B cell (primary cell): ENCODE results near the gene SH3BGR. TPM values are rescaled to one million over a fixed set of nuclear protein-coding genes. Genes with fewer than 3 reads are reported as not detected.

Source experiments
- ATAC-seq: fragments of 200-7000 bp; cut with Tn5 transposase; one replicate; pipeline ENCODE4 v1.10.0; 2021; ENCODE audit warnings: low read depth, mild to moderate bottlenecking, moderate number of reproducible peaks, moderate library complexity
- CTCF ChIA-PET: fragments of 350-600 bp; sonication (Branson Sonifier 250); formaldehyde crosslinking; loops from one replicate; lab custom pipeline; 2021; ENCODE audit warnings: antibody characterized with exemption, inconsistent platforms; lab: Charles Lee
- POLR2A ChIA-PET: fragments of 350-600 bp; sonication (Branson Sonifier 250); formaldehyde crosslinking; loops from one replicate; lab custom pipeline; 2021; ENCODE audit warnings: antibody characterized with exemption; lab: Charles Lee
- DNase-seq: peaks from one replicate; pipeline ENCODE4 v3.0.0; 2013
- H2AFZ ChIP-seq: 2 replicates; pipeline ENCODE4 v1.6.1; 2012; ENCODE audit warnings: mild to moderate bottlenecking, low read depth, low read length; ENCODE audit not compliant: insufficient read depth, poor library complexity, severe bottlenecking
- H3K27ac ChIP-seq, 2 donors: 1 replicate in 1 of 2; 2 replicates in 1 of 2; pipeline ENCODE4 v1.5.1; 2012 to 2013; ENCODE audit warnings: low read length in 2 of 2, mild to moderate bottlenecking in 2 of 2, moderate library complexity in 1 of 2
- H3K27me3 ChIP-seq, 4 experiments: fragments of 200-600 bp in 1 of 4; sonication (generic) in 1 of 4; replicated peaks in 1 of 4; 1 replicate in 2 of 4; 2 replicates in 2 of 4; pipeline versions ENCODE4 v1.6.1 to v1.7.0; 2013 to 2016; ENCODE audit warnings: low read length in 3 of 4, mild to moderate bottlenecking in 2 of 4, mixed read lengths in 1 of 4, moderate library complexity in 1 of 4; ENCODE audit not compliant: insufficient read depth in 4 of 4, control insufficient read depth in 3 of 4; ENCODE audit errors: control extremely low read depth in 1 of 4
- H3K36me3 ChIP-seq, 2 experiments: replicated peaks in 1 of 2; 1 replicate in 1 of 2; 2 replicates in 1 of 2; pipeline versions ENCODE4 v1.6.1 to v1.7.1; 2013; ENCODE audit warnings: low read length in 1 of 2; ENCODE audit not compliant: insufficient read depth in 2 of 2, control insufficient read depth in 1 of 2; ENCODE audit errors: control extremely low read depth in 1 of 2, extremely low read depth in 1 of 2
- H3K4me1 ChIP-seq, 2 donors: fragments of 200-600 bp in 1 of 2; sonication (generic) in 1 of 2; 1 replicate in 1 of 2; 2 replicates in 1 of 2; pipeline versions ENCODE4 v1.5.1 to v1.6.1; 2013 to 2017; ENCODE audit warnings: low read length in 2 of 2; ENCODE audit not compliant: control insufficient read depth in 2 of 2, insufficient read depth in 2 of 2
- H3K4me2 ChIP-seq: replicated peaks from 2 replicates; pipeline ENCODE3; 2012; ENCODE audit warnings: mild to moderate bottlenecking, low read depth, low read length; ENCODE audit not compliant: poor library complexity, severe bottlenecking
- H3K4me3 ChIP-seq, 5 experiments: fragments of 200-600 bp in 1 of 5; sonication (generic) in 1 of 5; 1 replicate in 3 of 5; 2 replicates in 2 of 5; pipeline versions ENCODE4 v1.5.1 to v1.7.0; 2011 to 2016; ENCODE audit warnings: low read length in 4 of 5, mild to moderate bottlenecking in 4 of 5, low read depth in 2 of 5, control low read depth in 1 of 5, moderate library complexity in 1 of 5; ENCODE audit not compliant: insufficient read depth in 1 of 5; ENCODE audit errors: control extremely low read depth in 1 of 5, extremely low read depth in 1 of 5
- H3K79me2 ChIP-seq: fragments of 200-600 bp; sonication (generic); one replicate; pipeline ENCODE4 v1.6.0; 2016; ENCODE audit warnings: low read length; ENCODE audit not compliant: control insufficient read depth, insufficient read depth
- H3K9ac ChIP-seq: fragments of 200-600 bp; sonication (generic); 2 replicates; pipeline ENCODE4 v1.6.1; 2017; ENCODE audit warnings: mild to moderate bottlenecking, low read length, moderate library complexity
- H3K9me3 ChIP-seq, 3 donors: one replicate each; pipeline versions ENCODE4 v1.6.1 to v1.7.1; 2013; ENCODE audit warnings: low read length in 2 of 3; ENCODE audit not compliant: control insufficient read depth in 2 of 3, insufficient read depth in 1 of 3; ENCODE audit errors: control extremely low read depth in 1 of 3
- H4K20me1 ChIP-seq: 2 replicates; pipeline ENCODE4 v1.6.0; 2012; ENCODE audit warnings: mild to moderate bottlenecking, low read length; ENCODE audit not compliant: insufficient read depth, control insufficient read depth, poor library complexity, severe bottlenecking
- H3K27ac Mint-ChIP-seq: one replicate; pipeline ENCODE4 v1.8.0; 2021; ENCODE audit warnings: mixed read lengths
- H3K27me3 Mint-ChIP-seq: one replicate; pipeline ENCODE4 v1.8.0; 2021; ENCODE audit warnings: mixed read lengths
- H3K4me1 Mint-ChIP-seq: one replicate; pipeline ENCODE4 v1.8.0; 2021; ENCODE audit warnings: mixed read lengths
- H3K4me3 Mint-ChIP-seq: one replicate; pipeline ENCODE4 v1.8.0; 2021; ENCODE audit warnings: mixed read lengths
- H3K9me3 Mint-ChIP-seq: one replicate; pipeline ENCODE4 v1.8.0; 2022; ENCODE audit warnings: mixed read lengths; ENCODE audit not compliant: insufficient read depth
- EZH2 ChIP-seq: IDR thresholded peaks from 2 replicates; pipeline ENCODE4 v1.6.1; 2012; ENCODE audit warnings: borderline replicate concordance, low read depth, mild to moderate bottlenecking, moderate library complexity, low read length; ENCODE audit not compliant: insufficient read depth, poor library complexity, severe bottlenecking
- WGBS: methylation state at CpG from one replicate; pipeline ENCODE4 v1.1.5; 2013; ENCODE audit warnings: missing lambda C conversion rate; ENCODE audit not compliant: insufficient coverage; 5-methylcytosine and 5-hydroxymethylcytosine counted together
- intact Hi-C: fragments of 100-400 bp; cut with micrococcal nuclease; formaldehyde crosslinking; loops from one replicate; pipeline ENCODE4 v1.10.0; 2022
- polyA plus RNA-seq: library from polyadenylated mRNA; depleted of rRNA; stranded (reverse); fragments of >200 nt; gene quantifications from 2 replicates; pipeline ENCODE4 v1.2.3, GENCODE V29; 2012
- total RNA-seq, 2 donors: library from RNA; stranded (reverse); fragments of 120-200 nt in 1 of 2; gene quantifications; 1 replicate in 1 of 2; 2 replicates in 1 of 2; pipeline versions ENCODE4 v1.2.3 to v1.2.4, GENCODE V29; 2013 to 2022
- TF ChIP-seq, protein P1 (sequence below): fragments of 200-600 bp; IDR thresholded peaks from one replicate; pipeline ENCODE4 v1.8.0; 2022; ENCODE audit warnings: antibody characterized with exemption, mild to moderate bottlenecking

Gene SH3BGR
- total and polyA plus RNA-seq, 2 donors (not counting 1 experiment from before 2014, with no cell fraction given): 0.21 to 1.7 TPM

- no peak overlapping the region for H3K4me3 Mint-ChIP-seq
- CTCF ChIA-PET: interaction anchor here (0.6 to 0.9 kb wide), 2 partner anchors 10 to 11 kb away, joined by 3 to 4 read pairs; no protein-coding TSS in a partner anchor
- H3K9ac ChIP-seq: no peak overlapping the region
- no peaks in the 10 kb centered on the region for H3K9me3 Mint-ChIP-seq
- DNase-seq (no peak), ATAC-seq (no peak)
- H3K36me3 ChIP-seq: no peaks in the 10 kb centered on the region
- H3K79me2 ChIP-seq: no peaks in the 10 kb centered on the region
- no peak for TF ChIP-seq EZH2
- TF ChIP-seq, protein P1, sequence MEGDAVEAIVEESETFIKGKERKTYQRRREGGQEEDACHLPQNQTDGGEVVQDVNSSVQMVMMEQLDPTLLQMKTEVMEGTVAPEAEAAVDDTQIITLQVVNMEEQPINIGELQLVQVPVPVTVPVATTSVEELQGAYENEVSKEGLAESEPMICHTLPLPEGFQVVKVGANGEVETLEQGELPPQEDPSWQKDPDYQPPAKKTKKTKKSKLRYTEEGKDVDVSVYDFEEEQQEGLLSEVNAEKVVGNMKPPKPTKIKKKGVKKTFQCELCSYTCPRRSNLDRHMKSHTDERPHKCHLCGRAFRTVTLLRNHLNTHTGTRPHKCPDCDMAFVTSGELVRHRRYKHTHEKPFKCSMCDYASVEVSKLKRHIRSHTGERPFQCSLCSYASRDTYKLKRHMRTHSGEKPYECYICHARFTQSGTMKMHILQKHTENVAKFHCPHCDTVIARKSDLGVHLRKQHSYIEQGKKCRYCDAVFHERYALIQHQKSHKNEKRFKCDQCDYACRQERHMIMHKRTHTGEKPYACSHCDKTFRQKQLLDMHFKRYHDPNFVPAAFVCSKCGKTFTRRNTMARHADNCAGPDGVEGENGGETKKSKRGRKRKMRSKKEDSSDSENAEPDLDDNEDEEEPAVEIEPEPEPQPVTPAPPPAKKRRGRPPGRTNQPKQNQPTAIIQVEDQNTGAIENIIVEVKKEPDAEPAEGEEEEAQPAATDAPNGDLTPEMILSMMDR: no peak
- H3K27ac ChIP-seq: no peak overlapping the region
- peaks cover 12% of the 10 kb centered on the region for H3K27me3 Mint-ChIP-seq
- WGBS: 12% methylated on average over 7 of the region's 8 CpGs
- H3K27ac Mint-ChIP-seq: no peak overlapping the region
- H3K4me1 Mint-ChIP-seq: no peaks in the 10 kb centered on the region
- no peaks in the 10 kb centered on the region for H3K9me3 ChIP-seq
- no peak overlapping the region for H3K4me2 ChIP-seq
- no peaks in the 10 kb centered on the region for H4K20me1 ChIP-seq
- POLR2A ChIA-PET: no interaction called here
- no peak overlapping the region for H2AFZ ChIP-seq
- H3K27me3 ChIP-seq: no peaks in the 10 kb centered on the region
- intact Hi-C loops: no loop called here
- H3K4me3 ChIP-seq: no peak overlapping the region
- no peaks in the 10 kb centered on the region for H3K4me1 ChIP-seq
Observed at GRCh38 chr21:39527664-39528381, 76.1 kb downstream of the SH3BGR start.

DNA sequence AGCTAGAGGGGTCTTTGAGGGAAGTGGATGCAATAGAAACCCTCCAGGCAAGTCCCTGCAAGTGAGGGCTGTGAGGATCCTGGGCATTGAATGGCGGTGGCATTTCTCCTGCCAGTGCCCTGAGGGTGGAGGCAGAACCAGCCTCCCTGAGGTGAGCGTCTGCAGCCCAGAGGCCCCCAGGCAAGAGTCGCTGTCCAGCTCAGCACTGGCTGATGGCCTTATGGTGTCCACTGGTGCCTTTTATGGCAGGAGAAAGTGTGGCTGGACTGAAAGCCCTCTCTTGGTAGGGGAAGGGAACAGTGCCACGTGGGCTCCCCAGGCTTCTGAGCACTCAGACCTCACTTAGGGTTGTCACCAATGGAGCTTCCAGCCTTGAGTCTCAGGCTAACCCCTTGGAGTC, 77.3 kb downstream of the SH3BGR start:
- Histone ChIP-seq H3K27ac (no peak overlapping the region), H3K9ac (no peak overlapping the region), H3K36me3 (no peaks in the 10 kb centered on the region), H3K4me3 (no peak overlapping the region), H3K4me1 (no peaks in the 10 kb centered on the region), H2AFZ (no peak overlapping the region), H3K27me3 (no peaks in the 10 kb centered on the region), H3K4me2 (no peak overlapping the region), H4K20me1 (no peaks in the 10 kb centered on the region), H3K9me3 (no peaks in the 10 kb centered on the region), H3K79me2 (no peaks in the 10 kb centered on the region)
- TF ChIP-seq, protein P1: no peak
- no peak for TF ChIP-seq EZH2
- Mint-ChIP-seq H3K4me1 (no peaks in the 10 kb centered on the region), H3K27me3 (peaks cover 8% of the 10 kb centered on the region), H3K27ac (no peak overlapping the region), H3K4me3 (no peak overlapping the region), H3K9me3 (no peaks in the 10 kb centered on the region)
- 70% methylated on average over 4 of the region's 4 CpGs for WGBS
- no peak for DNase-seq
- ATAC-seq: no peak
- ChIA-PET POLR2A (no interaction called here), CTCF (no interaction called here)
- intact Hi-C loops: no loop called here
